Gastroesophageal sphincter (tissue), 4 donors: ENCODE measurements around the gene SHISA7. TPM values are rescaled to one million over a fixed set of nuclear protein-coding genes. Genes with fewer than 3 reads are reported as not detected.
"Not testable (repeated sequence)": the region's sequence is repeated elsewhere in the genome, so short reads cannot be mapped to it uniquely, and the experiment has no call there.

Experiments used
- ATAC-seq: fragments of 150-250 bp; one replicate; pipeline ENCODE4 v1.9.1; 2016; ENCODE audit warnings: mild to moderate bottlenecking, moderate library complexity
- H3K27ac ChIP-seq, 4 donors: fragments of 200-600 bp; sonication (generic) in 3 of 4; 1 replicate in 3 of 4; 2 replicates in 1 of 4; pipeline ENCODE4 v1.5.1; 2016 to 2019
- H3K27me3 ChIP-seq: fragments of 200-600 bp; sonication (generic); one replicate; pipeline ENCODE4 v1.5.1; 2019
- H3K36me3 ChIP-seq, 2 donors: fragments of 200-600 bp; sonication (generic); one replicate each; pipeline ENCODE4 v1.5.1; 2019; ENCODE audit warnings: control low read depth in 1 of 2
- H3K4me1 ChIP-seq, 3 donors: fragments of 200-600 bp; sonication (generic); 1 replicate in 2 of 3; 2 replicates in 1 of 3; pipeline ENCODE4 v1.5.1; 2016 to 2019; ENCODE audit warnings: control low read depth in 2 of 3
- H3K4me3 ChIP-seq, 2 donors: fragments of 200-600 bp; sonication (generic); one replicate each; pipeline ENCODE4 v1.5.1; 2019; ENCODE audit warnings: mild to moderate bottlenecking in 1 of 2, moderate library complexity in 1 of 2
- H3K9me3 ChIP-seq, 3 donors: fragments of 200-600 bp; sonication (generic); one replicate each; pipeline ENCODE4 v1.5.1; 2017 to 2019; ENCODE audit warnings: control low read depth in 2 of 3
- CTCF ChIP-seq, 4 experiments: fragments of 200-600 bp in 2 of 4; fragments of 450-650 bp in 2 of 4; sonication (generic) in 1 of 4; IDR thresholded peaks; one replicate each; pipeline ENCODE4 v1.5.1; 2017 to 2019; ENCODE audit warnings: antibody characterized with exemption in 4 of 4, mild to moderate bottlenecking in 2 of 4, moderate library complexity in 2 of 4
- EP300 ChIP-seq: sonication (generic); formaldehyde crosslinking; IDR thresholded peaks from one replicate; pipeline ENCODE4 v1.6.1; 2017; ENCODE audit warnings: antibody characterized with exemption, mild to moderate bottlenecking
- POLR2A ChIP-seq, 2 donors: fragments of 450-650 bp; IDR thresholded peaks; one replicate each; pipeline ENCODE4 v1.6.1; 2017; ENCODE audit warnings: antibody characterized with exemption in 2 of 2, mild to moderate bottlenecking in 2 of 2, moderate library complexity in 1 of 2
- POLR2AphosphoS5 ChIP-seq: sonication (generic); formaldehyde crosslinking; IDR thresholded peaks from one replicate; pipeline ENCODE4 v1.6.1; 2017; ENCODE audit warnings: antibody characterized with exemption
- WGBS, 2 donors: methylation state at CpG; one replicate each; pipeline ENCODE4 v1.1.5; 2018; ENCODE audit warnings: low coverage in 1 of 2; 5-methylcytosine and 5-hydroxymethylcytosine counted together
- total RNA-seq, 4 donors: library from RNA; depleted of rRNA; stranded (reverse); fragments of >200 nt; gene quantifications; one replicate each; pipeline ENCODE4 v1.1.0, GENCODE V29; 2016

SHISA7 gene
- total RNA-seq, 4 donors from 2014 or later: not detected

DNA sequence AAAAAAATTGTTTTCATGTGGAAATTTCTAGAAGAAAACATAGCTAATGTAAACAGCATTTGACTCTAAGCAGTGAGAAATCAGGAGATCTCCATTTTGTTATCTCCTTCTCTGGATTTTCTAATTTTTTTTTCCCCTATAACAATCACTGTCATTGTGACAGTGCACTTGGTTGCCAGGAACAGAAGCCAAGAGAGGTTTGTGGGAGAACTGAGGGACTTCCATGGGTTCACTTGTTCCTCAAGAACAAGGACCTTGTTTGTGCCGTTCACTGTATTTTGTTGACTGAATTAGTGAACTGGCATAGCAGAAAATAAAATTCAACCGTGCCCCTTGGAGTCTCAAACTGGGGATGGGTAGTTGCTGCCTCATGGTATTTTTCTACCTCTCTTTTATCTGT is 17.1 kb downstream of the SHISA7 start:
- Histone ChIP-seq H3K4me1 (no peaks in the 10 kb centered on the region), H3K9me3 (no peaks in the 10 kb centered on the region), H3K36me3 (no peaks in the 10 kb centered on the region), H3K27ac (no peak overlapping the region), H3K27me3 (peaks cover 81% of the 10 kb centered on the region), H3K4me3 (no peak overlapping the region)
- no peak for TF ChIP-seq EP300
- no peak for TF ChIP-seq POLR2A (IDR thresholded peaks at IDR 0.05)
- TF ChIP-seq CTCF (IDR thresholded peaks at IDR 0.05): no peak
- TF ChIP-seq POLR2AphosphoS5: no peak
- 66 to 75% methylated on average over 2 of the region's 2 CpGs for WGBS, 2 donors
- ATAC-seq: no peak

DNA sequence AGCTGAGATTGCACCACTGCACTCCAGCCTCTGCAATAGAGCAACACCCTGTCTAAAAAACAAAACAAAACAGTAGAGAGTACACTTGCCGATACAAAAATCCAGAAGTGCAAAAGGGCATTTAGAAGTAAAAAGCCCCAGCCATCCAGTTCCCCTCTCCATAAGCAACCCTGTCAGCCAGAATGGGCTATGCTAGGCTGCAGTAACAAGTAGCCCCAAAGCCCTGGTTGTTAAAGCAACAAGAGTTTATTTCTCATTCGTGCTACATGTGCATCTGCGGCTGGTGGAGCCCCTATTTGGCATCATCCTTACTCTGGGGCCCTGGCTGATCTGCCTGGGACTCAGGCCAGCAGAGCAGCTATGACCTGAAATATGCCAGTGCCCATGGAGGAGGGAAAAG is 18.6 kb downstream of the SHISA7 start:
- peaks cover 73% of the 10 kb centered on the region for H3K27me3 ChIP-seq
- no peaks in the 10 kb centered on the region for H3K9me3 ChIP-seq
- TF ChIP-seq POLR2A (IDR thresholded peaks at IDR 0.05) (no peak), CTCF (IDR thresholded peaks at IDR 0.05) (no peak), EP300 (no peak), POLR2AphosphoS5 (no peak)
- no peak for ATAC-seq
- no peak overlapping the region for H3K4me3 ChIP-seq
- H3K4me1 ChIP-seq: no peaks in the 10 kb centered on the region
- H3K36me3 ChIP-seq: no peaks in the 10 kb centered on the region
- H3K27ac ChIP-seq: no peak overlapping the region
- 82% methylated on average over 3 of the region's 3 CpGs; no CpG with 5 or more reads in 1 of the 2 donors for WGBS, 2 donors

GRCh38 chr19:55423225-55424005 is 19.7 kb downstream of the SHISA7 start:
- Histone ChIP-seq H3K27me3 (peaks cover 71% of the 10 kb centered on the region), H3K9me3 (no peaks in the 10 kb centered on the region), H3K36me3 (no peaks in the 10 kb centered on the region), H3K4me3 (no peak overlapping the region), H3K4me1 (no peaks in the 10 kb centered on the region), H3K27ac (no peak overlapping the region)
- no peak for TF ChIP-seq CTCF (IDR thresholded peaks at IDR 0.05)
- no peak for TF ChIP-seq POLR2A (IDR thresholded peaks at IDR 0.05)
- TF ChIP-seq EP300: no peak
- TF ChIP-seq POLR2AphosphoS5: no peak
- 55 to 58% methylated on average over 6 to 13 of the region's 13 CpGs for WGBS, 2 donors
- no peak for ATAC-seq

DNA sequence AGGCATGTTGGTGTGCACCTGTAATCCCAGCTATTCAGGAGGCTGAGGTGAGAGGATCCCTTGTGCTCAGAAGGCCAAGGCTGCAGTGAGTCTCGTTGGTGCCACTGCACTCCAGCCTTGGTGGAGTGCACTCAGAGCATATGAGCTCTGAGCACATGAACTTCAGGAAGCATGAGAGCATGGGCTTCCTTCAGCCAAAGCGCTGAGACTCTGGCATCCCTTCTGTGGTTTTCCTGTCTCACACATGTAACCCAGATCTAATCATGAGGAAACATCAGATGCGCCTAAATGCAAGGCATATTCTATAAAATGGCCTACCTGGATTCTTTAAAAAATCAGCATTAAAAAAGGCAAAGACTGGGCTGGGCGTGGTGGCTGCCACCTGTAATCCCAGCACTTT is 21.8 kb downstream of the SHISA7 start:
- not testable (repeated sequence) for H3K4me1 ChIP-seq, H3K4me3 ChIP-seq, H3K27ac ChIP-seq, H3K9me3 ChIP-seq, ATAC-seq, H3K36me3 ChIP-seq
- peaks cover 53% of the 10 kb centered on the region for H3K27me3 ChIP-seq
- 55 to 73% methylated on average over 3 to 4 of the region's 4 CpGs for WGBS, 2 donors

- peaks cover 40% of the 10 kb centered on the region for H3K27me3 ChIP-seq
- ATAC-seq: no peak
- TF ChIP-seq EP300 (no peak), POLR2AphosphoS5 (no peak), POLR2A (IDR thresholded peaks at IDR 0.05) (no peak), CTCF (IDR thresholded peaks at IDR 0.05) (no peak)
- H3K27ac ChIP-seq: no peak overlapping the region
- no peaks in the 10 kb centered on the region for H3K36me3 ChIP-seq
- no peaks in the 10 kb centered on the region for H3K4me1 ChIP-seq
- no peaks in the 10 kb centered on the region for H3K9me3 ChIP-seq
- no peak overlapping the region for H3K4me3 ChIP-seq
- WGBS, 2 donors: 33 to 80% methylated on average over 1 to 2 of the region's 5 CpGs
Measured at GRCh38 chr19:55419624-55420236, 23.4 kb downstream of the SHISA7 start.
